Neuron (in vitro differentiated cells): Measurements from ENCODE around the gene XPR1.
"Not testable (repeated sequence)": the region's sequence is repeated elsewhere in the genome, so short reads cannot be mapped to it uniquely, and the experiment has no call there.

ENCODE experiments used
- H2AFZ ChIP-seq: one replicate; pipeline ENCODE4 v1.6.1; 2013; ENCODE audit warnings: low read depth, mild to moderate bottlenecking, inconsistent platforms, low read length, moderate library complexity
- H3K27me3 ChIP-seq: one replicate; pipeline ENCODE4 v1.6.1; 2013; ENCODE audit warnings: low read length; ENCODE audit not compliant: insufficient read depth
- H3K36me3 ChIP-seq: one replicate; pipeline ENCODE4 v1.6.1; 2013; ENCODE audit warnings: low read length; ENCODE audit not compliant: insufficient read depth
- H3K4me1 ChIP-seq: one replicate; pipeline ENCODE4 v1.6.1; 2013; ENCODE audit warnings: low read length; ENCODE audit not compliant: insufficient read depth
- H3K4me3 ChIP-seq: 2 replicates; pipeline ENCODE4 v1.5.1; 2013; ENCODE audit warnings: mild to moderate bottlenecking, low read length, moderate library complexity
- H3K9me3 ChIP-seq: one replicate; pipeline ENCODE4 v1.6.1; 2013; ENCODE audit warnings: low read length

The XPR1 gene

GRCh38 chr1:180789460-180789859 is 157.6 kb downstream of the XPR1 start:
- Histone ChIP-seq H3K27me3 (no peaks in the 10 kb centered on the region), H3K4me1 (no peaks in the 10 kb centered on the region), H3K4me3 (no peak overlapping the region), H3K9me3 (no peaks in the 10 kb centered on the region), H2AFZ (no peak overlapping the region), H3K36me3 (peaks cover 10% of the 10 kb centered on the region)

GRCh38 chr1:180791152-180791551 is 159.3 kb downstream of the XPR1 start:
- H3K36me3 ChIP-seq, result peaks cover 10% of the 10 kb centered on the region
- H3K9me3 ChIP-seq, H3K4me3 ChIP-seq, H3K4me1 ChIP-seq, H2AFZ ChIP-seq, H3K27me3 ChIP-seq: not testable (repeated sequence)

DNA sequence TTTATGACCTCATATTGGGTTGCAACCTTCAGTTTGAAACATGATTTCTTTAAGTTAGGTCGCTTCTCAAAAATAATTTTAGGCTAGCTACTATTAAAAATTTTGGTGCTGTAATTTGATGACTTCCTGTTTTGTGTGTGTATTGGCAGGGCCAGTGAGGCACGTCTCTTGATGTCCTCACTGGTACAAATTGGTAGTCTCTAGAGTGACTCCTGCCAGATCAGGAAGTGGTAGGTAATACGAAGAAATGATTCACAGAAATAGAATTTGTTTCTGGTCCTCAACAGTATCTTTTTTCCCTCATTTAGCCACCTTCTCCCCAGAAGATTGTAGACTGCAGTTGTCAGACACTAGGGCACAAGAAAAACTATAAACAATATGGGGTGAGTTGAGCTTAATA is 160.0 kb downstream of the XPR1 start:
- H3K4me1 ChIP-seq, result no peaks in the 10 kb centered on the region
- no peak overlapping the region for H3K4me3 ChIP-seq
- no peak overlapping the region for H2AFZ ChIP-seq
- H3K9me3 ChIP-seq, result no peaks in the 10 kb centered on the region
- no peaks in the 10 kb centered on the region for H3K27me3 ChIP-seq
- peaks cover 10% of the 10 kb centered on the region for H3K36me3 ChIP-seq

DNA sequence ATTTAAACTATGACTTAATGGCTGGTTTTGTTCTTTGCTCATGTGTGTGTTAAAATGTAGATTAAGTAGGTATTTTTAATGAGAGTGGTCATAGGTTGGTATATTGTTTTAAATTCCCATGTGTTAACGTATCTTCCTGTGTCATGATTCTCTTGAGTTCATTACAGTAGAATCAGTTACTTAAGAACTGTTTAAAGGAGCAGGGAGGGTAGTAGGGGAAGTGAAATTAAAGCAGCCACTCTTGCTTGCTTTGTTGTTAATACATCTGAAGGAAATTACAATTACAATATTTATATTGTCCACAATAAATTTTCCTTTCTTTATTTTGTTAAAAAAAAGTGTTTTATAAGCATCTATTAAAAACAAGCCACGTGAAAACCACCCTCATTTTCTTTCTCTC is 161.6 kb downstream of the XPR1 start:
- no peaks in the 10 kb centered on the region for H3K27me3 ChIP-seq
- H2AFZ ChIP-seq, result no peak overlapping the region
- no peaks in the 10 kb centered on the region for H3K9me3 ChIP-seq

GRCh38 chr1:180796897-180797640 is 165.2 kb downstream of the XPR1 start:
- Histone ChIP-seq H3K4me1 (no peaks in the 10 kb centered on the region), H3K36me3 (no peaks in the 10 kb centered on the region), H3K4me3 (no peak overlapping the region), H3K27me3 (no peaks in the 10 kb centered on the region), H3K9me3 (no peaks in the 10 kb centered on the region), H2AFZ (no peak overlapping the region)

More for the DNA sequence above, 161.6 kb downstream of the XPR1 start:
- Histone ChIP-seq H3K4me1 (no peaks in the 10 kb centered on the region), H3K4me3 (no peak overlapping the region), H3K36me3 (peaks cover 8% of the 10 kb centered on the region)

GRCh38 chr1:180800945-180801344 is 169.1 kb downstream of the XPR1 start:
- no peaks in the 10 kb centered on the region for H3K27me3 ChIP-seq
- H2AFZ ChIP-seq, result no peak overlapping the region
- H3K9me3 ChIP-seq, result no peaks in the 10 kb centered on the region
- peaks cover 1% of the 10 kb centered on the region for H3K36me3 ChIP-seq
- H3K4me3 ChIP-seq, result no peak overlapping the region
- H3K4me1 ChIP-seq, result no peaks in the 10 kb centered on the region

- H3K36me3 ChIP-seq, result peaks cover 14% of the 10 kb centered on the region
- H2AFZ ChIP-seq, result no peak overlapping the region
- H3K27me3 ChIP-seq, result no peaks in the 10 kb centered on the region
- H3K4me1 ChIP-seq, result no peaks in the 10 kb centered on the region
- no peak overlapping the region for H3K4me3 ChIP-seq
- no peaks in the 10 kb centered on the region for H3K9me3 ChIP-seq
Observed at GRCh38 chr1:180802813-180803212, 171.0 kb downstream of the XPR1 start.

GRCh38 chr1:180805316-180805715 is 173.5 kb downstream of the XPR1 start:
- H3K4me3 ChIP-seq, result no peak overlapping the region
- H2AFZ ChIP-seq, result no peak overlapping the region
- no peaks in the 10 kb centered on the region for H3K27me3 ChIP-seq
- peaks cover 24% of the 10 kb centered on the region for H3K36me3 ChIP-seq
- H3K4me1 ChIP-seq, result no peaks in the 10 kb centered on the region
- no peaks in the 10 kb centered on the region for H3K9me3 ChIP-seq

DNA sequence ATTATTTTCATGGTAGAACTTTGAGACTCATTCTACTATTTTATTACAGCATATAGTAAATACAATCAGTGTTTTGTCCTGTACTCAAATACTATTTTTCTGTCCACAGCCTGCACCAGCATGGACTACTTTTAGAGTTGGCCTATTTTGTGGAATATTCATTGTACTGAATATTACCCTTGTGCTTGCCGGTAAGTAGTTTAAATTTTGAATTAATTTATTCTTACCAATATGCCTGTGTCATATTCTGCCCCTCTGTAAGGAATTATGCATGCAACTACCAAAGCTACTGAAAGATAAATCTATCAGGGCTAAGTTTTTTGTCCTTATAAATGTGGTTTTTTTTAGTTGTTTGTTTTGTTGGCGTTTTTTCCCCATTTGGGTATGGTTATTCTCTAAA is 179.5 kb downstream of the XPR1 start:
- H3K4me1 ChIP-seq, result no peaks in the 10 kb centered on the region
- H3K4me3 ChIP-seq, result no peak overlapping the region
- H3K9me3 ChIP-seq, result no peaks in the 10 kb centered on the region
- H3K36me3 ChIP-seq, result peaks cover 37% of the 10 kb centered on the region
- no peaks in the 10 kb centered on the region for H3K27me3 ChIP-seq
- H2AFZ ChIP-seq, result no peak overlapping the region

DNA sequence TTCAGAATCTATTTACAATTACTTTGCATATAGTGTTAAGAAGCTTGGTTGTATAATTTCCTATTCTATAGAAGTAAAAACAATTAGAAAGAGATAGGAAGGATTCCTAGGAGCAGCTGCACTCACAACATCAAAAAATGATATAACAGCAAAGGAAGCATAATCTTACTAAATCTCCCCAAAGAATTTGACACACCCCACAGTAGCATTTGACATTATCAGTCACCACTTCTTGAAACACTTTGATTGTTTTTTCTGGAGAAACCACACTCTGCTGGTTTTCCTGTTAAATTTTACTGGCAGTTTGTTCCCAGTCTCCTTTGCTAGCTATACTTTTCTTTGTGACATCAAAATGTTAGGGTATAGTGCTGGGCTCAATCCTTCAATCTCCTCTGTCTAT is 180.1 kb downstream of the XPR1 start:
- H3K9me3 ChIP-seq, result no peaks in the 10 kb centered on the region
- H3K4me1 ChIP-seq, result no peaks in the 10 kb centered on the region
- H2AFZ ChIP-seq, result no peak overlapping the region
- peaks cover 34% of the 10 kb centered on the region for H3K36me3 ChIP-seq
- H3K27me3 ChIP-seq, result no peaks in the 10 kb centered on the region
- no peak overlapping the region for H3K4me3 ChIP-seq

DNA sequence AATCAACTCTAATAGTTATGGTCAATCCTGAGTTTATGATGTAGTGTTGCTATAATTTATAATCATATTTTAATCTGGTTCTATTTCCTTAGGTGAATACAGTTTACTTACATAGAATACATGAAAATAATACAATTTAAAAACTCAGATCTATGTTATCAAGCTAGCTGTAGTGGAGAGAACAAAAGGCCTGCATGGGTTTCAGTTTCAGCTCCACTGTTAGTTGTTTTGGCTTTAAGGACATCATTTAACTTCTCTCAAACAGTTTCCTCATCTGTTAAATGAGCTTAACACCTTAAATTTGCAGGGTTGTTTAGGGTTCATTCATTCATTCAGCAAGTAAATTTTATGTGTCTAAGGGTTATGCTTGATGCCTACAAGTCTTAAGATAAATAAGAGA is 182.4 kb downstream of the XPR1 start:
- Histone ChIP-seq H3K4me1 (no peaks in the 10 kb centered on the region), H3K27me3 (no peaks in the 10 kb centered on the region), H2AFZ (no peak overlapping the region), H3K36me3 (peaks cover 17% of the 10 kb centered on the region), H3K4me3 (no peak overlapping the region), H3K9me3 (peaks cover 2% of the 10 kb centered on the region)

DNA sequence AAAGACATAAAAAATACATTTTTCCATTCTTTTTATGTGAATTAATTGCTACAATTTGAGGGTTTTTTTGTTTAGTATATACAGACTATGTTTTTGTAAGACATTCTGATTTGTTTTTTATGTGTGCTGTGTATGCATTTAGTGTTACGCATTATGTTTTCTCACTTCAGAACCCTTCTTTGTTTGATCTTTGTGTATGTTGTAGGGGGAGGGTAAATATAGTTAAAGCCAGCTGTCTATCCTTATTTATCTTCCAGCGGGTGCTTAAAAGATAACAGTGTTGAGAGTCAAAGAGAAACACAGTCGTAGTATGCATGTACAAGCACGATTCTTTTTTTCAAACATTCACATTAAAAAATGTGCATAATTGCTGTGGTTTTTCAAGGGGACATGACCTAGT is 183.4 kb downstream of the XPR1 start:
- Histone ChIP-seq H2AFZ (no peak overlapping the region), H3K36me3 (peaks cover 17% of the 10 kb centered on the region), H3K4me1 (no peaks in the 10 kb centered on the region), H3K27me3 (no peaks in the 10 kb centered on the region), H3K9me3 (peaks cover 2% of the 10 kb centered on the region), H3K4me3 (no peak overlapping the region)

DNA sequence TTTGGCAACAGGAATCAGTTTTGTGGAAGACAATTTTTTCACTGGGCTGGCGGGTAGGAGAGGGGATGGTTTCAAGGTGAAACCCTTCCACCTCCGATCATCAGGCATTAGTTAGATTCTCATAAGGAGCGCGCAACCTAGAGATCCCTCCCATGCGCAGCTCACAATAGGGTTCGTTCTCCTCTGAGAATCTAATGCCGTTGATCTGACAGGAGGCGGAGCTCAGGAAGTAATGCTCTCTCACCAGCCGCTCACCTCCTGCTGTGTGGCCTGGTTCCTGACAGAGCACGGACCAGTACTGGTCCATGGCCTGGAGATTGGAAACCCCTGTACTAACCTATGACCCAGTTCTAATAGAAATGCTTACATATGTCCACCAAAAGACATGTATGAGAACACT is 184.3 kb downstream of the XPR1 start:
- Histone ChIP-seq H3K27me3 (no peaks in the 10 kb centered on the region), H3K9me3 (peaks cover 4% of the 10 kb centered on the region), H3K4me1 (no peaks in the 10 kb centered on the region), H2AFZ (no peak overlapping the region), H3K4me3 (no peak overlapping the region), H3K36me3 (peaks cover 17% of the 10 kb centered on the region)

- Histone ChIP-seq H3K4me3 (no peak overlapping the region), H3K36me3 (peaks cover 7% of the 10 kb centered on the region), H2AFZ (no peak overlapping the region), H3K27me3 (no peaks in the 10 kb centered on the region), H3K9me3 (peaks cover 6% of the 10 kb centered on the region), H3K4me1 (no peaks in the 10 kb centered on the region)
Observed at GRCh38 chr1:180821970-180822369, 190.1 kb downstream of the XPR1 start.
